ENCODE results near the gene EFNA2. TPM values are rescaled to one million over a fixed set of nuclear protein-coding genes. Genes with fewer than 3 reads are reported as not detected.
A peak's percentile ranks its signal among the peaks of the same experiment; 100 is the strongest.

EFNA2 gene
- total RNA-seq, 1 donor from 2014 or later = 1.0 TPM

DNA sequence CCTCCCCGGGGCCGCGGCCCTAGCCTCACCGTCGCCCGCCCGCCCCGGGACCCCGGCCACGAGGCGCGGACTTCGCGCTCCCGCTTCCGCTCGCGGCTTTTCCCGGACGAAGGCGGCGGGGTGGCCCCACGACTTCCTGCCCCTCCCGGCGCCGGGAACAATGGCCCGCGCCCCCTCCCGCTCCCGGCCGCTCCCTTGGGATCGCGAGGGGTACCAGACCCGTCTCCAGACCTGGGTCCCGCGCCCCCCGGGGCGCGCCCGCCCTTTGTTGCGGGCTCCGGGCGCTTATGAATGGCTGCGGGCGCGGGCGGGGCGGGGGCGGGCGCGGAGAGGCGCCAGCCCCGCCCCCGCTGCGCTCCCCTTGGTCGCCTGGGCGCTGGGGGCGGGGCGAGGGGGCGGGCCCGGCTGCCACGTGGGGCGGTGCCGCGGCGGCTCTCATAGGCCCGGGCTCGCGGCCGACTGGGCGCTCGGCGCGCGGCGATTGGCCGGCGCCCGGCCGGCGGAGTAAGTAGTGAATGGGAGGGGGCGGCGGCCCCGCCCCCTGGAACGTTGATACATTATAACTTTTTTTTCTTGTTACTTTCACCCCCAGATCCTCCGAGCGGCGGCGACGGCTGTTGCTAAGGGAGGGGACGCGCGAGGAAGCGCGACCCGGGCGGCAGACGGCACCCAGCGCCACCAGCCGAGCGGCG lies 36.2 kb upstream of the EFNA2 start:
- H3K27me3 ChIP-seq (ENCODE audit: control insufficient read depth in 3 of 3, insufficient read depth in 3 of 3, low read length in 3 of 3) = no peaks in the 10 kb centered on the region
- peaks cover 46 to 63% (median 61%) of the 10 kb centered on the region in 3 donors for H3K4me1 ChIP-seq (ENCODE audit: control insufficient read depth in 3 of 3, insufficient read depth in 3 of 3, low read length in 3 of 3)
- peak overlapping the region; percentile 74 to 90 (median 88) for H3K9ac ChIP-seq (ENCODE audit: low read depth in 1 of 3, low read length in 3 of 3)

DNA sequence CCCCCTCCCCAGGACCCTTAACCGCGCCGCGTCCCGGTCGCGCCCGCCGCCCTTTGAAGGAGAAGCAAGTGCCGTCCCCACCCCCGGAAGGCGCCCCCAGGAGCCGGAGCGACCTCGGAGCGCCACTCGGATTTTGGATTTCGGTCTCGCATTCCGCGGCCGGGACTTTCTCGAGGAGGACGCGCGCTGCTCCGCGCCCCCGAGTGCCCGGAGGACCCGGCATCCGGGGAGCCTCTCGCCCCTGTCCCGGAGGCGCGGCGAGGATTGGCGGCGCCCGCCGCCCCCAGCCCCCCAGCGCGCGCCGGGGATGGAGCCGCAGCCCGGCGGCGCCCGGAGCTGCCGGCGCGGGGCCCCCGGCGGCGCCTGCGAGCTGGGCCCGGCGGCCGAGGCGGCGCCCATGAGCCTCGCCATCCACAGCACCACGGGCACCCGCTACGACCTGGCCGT lies 35.7 kb upstream of the EFNA2 start:
- H3K36me3 ChIP-seq (ENCODE audit: control insufficient read depth in 3 of 3, insufficient read depth in 3 of 3, low read length in 3 of 3) = peaks cover 9 to 20% (median 13%) of the 10 kb centered on the region in 3 donors
- no peaks in the 10 kb centered on the region for H3K27me3 ChIP-seq (ENCODE audit: control insufficient read depth in 3 of 3, insufficient read depth in 3 of 3, low read length in 3 of 3)
- peak overlapping the region; percentile 61 to 83 (median 74) for H3K9ac ChIP-seq (ENCODE audit: low read depth in 1 of 3, low read length in 3 of 3)
- no peaks in the 10 kb centered on the region for H3K9me3 ChIP-seq (ENCODE audit: control insufficient read depth in 3 of 3, low read length in 3 of 3)
- H3K4me1 ChIP-seq (ENCODE audit: control insufficient read depth in 3 of 3, insufficient read depth in 3 of 3, low read length in 3 of 3) = peaks cover 45 to 63% (median 61%) of the 10 kb centered on the region in 3 donors
- H3K4me3 ChIP-seq (ENCODE audit: low read length in 3 of 3) = peak overlapping the region; percentile 54 to 74 (median 72)
- peak overlapping the region; percentile 100 for H3K27ac ChIP-seq (ENCODE audit: low read depth, low read length)

More for the DNA sequence above, 36.2 kb upstream of the EFNA2 start:
- Histone ChIP-seq H3K36me3 (ENCODE audit: control insufficient read depth in 3 of 3, insufficient read depth in 3 of 3, low read length in 3 of 3) (peaks cover 3 to 14% (median 7%) of the 10 kb centered on the region in 3 donors), H3K27ac (ENCODE audit: low read depth, low read length) (peak overlapping the region; percentile 100), H3K9me3 (ENCODE audit: control insufficient read depth in 3 of 3, low read length in 3 of 3) (no peaks in the 10 kb centered on the region), H3K4me3 (ENCODE audit: low read length in 3 of 3) (peak overlapping the region; percentile 54 to 74 (median 72))

DNA sequence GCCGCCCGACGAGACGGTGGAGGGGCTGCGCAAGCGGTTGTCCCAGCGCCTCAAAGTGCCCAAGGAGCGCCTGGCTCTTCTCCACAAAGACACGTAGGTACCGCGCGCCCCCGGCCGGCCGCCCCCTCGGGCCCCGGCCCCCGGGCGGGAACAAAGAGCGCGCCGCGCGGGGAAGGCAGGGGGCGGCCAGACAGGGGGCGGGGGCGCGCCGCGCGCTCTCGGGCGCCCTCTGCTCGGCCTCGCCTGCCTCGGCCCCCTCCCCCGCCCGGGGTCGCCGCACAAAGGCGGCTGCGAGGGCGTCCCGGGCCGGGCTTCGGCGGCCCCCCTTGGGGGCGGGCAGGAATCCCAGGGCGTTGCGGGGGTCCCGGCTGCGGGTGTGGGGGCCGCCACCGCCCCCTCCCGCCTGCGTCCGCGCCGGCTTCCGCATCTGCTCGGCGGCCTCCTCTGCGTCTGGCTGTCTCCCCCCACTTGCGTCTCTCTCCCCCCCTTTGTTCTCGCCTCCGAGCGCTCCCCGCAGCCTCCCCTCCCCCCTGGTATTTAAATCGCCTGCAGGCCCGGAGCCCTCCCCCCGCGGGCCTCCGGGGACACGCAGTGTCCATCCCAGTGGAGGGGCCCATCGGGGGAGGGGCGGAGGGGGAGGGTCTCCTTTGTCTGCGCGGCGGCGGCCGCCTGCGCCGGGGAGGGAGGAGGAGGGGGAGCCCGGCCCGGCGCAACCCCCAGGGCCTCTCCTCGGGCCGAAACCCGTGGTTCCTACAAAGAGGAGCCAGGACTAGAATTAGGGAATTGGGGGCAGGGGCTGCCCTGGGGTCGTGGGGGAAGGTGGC lies 35.0 kb upstream of the EFNA2 start:
- peaks cover 46 to 63% (median 61%) of the 10 kb centered on the region in 3 donors for H3K4me1 ChIP-seq (ENCODE audit: control insufficient read depth in 3 of 3, insufficient read depth in 3 of 3, low read length in 3 of 3)
- H3K27me3 ChIP-seq (ENCODE audit: control insufficient read depth in 3 of 3, insufficient read depth in 3 of 3, low read length in 3 of 3) = no peaks in the 10 kb centered on the region
- H3K9me3 ChIP-seq (ENCODE audit: control insufficient read depth in 3 of 3, low read length in 3 of 3) = no peaks in the 10 kb centered on the region
- peak overlapping the region; percentile 100 for H3K27ac ChIP-seq (ENCODE audit: low read depth, low read length)
- peaks cover 15 to 26% (median 19%) of the 10 kb centered on the region in 3 donors for H3K36me3 ChIP-seq (ENCODE audit: control insufficient read depth in 3 of 3, insufficient read depth in 3 of 3, low read length in 3 of 3)
- peak overlapping the region; percentile 69 to 74 (median 72) for H3K4me3 ChIP-seq (ENCODE audit: low read length in 3 of 3)
- H3K9ac ChIP-seq (ENCODE audit: low read depth in 1 of 3, low read length in 3 of 3) = peak overlapping the region; percentile 20 to 83 (median 69)

DNA sequence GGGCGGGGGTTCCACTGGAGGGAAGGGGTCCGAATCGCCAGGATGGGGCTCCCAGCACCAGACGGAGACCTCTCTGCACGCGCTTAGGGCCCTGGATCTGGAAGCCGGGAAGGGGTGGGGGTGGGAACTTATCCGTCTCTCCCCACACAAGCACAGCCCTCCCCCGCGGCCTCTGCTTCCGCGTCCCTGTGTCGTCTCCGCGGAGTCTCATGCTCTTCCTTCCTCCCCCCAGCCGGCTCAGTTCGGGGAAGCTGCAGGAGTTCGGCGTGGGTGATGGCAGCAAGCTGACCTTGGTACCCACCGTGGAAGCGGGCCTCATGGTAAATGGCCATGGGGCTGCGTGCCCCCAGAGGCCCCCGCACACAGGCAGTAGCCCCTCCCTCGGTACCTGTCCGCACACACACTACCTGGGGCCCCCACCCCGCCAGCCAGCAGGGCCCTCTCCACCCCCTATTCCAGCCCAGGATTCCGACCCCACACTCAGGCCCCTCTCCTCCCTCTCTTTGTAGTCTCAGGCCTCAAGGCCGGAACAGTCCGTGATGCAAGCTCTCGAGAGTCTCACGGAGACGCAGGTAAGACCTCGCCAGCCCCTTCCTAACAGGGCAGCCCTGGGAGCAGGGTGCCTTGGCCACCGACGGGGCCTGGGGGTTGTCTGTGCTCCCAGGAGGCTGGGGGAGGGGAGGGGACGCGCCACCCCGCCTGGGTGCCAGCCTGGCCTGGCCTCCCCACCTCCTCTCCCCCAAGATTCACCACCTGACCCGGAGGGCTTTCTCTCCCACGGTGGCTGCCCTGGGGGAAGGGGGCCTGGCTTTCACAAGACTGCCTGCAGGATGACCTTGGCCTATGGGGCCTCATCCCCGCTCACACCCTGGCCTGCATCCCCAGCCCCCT lies 34.1 kb upstream of the EFNA2 start:
- Histone ChIP-seq H3K27me3 (ENCODE audit: control insufficient read depth in 3 of 3, insufficient read depth in 3 of 3, low read length in 3 of 3) (no peaks in the 10 kb centered on the region), H3K9ac (ENCODE audit: low read depth in 1 of 3, low read length in 3 of 3) (peak overlapping the region; percentile 51 to 83 (median 69)), H3K4me1 (ENCODE audit: control insufficient read depth in 3 of 3, insufficient read depth in 3 of 3, low read length in 3 of 3) (peaks cover 38 to 59% (median 58%) of the 10 kb centered on the region in 3 donors), H3K36me3 (ENCODE audit: control insufficient read depth in 3 of 3, insufficient read depth in 3 of 3, low read length in 3 of 3) (peaks cover 21 to 33% (median 26%) of the 10 kb centered on the region in 3 donors), H3K27ac (ENCODE audit: low read depth, low read length) (peak overlapping the region; percentile 100), H3K9me3 (ENCODE audit: control insufficient read depth in 3 of 3, low read length in 3 of 3) (no peaks in the 10 kb centered on the region), H3K4me3 (ENCODE audit: low read length in 3 of 3) (peak overlapping the region; percentile 69 to 74 (median 72))

DNA sequence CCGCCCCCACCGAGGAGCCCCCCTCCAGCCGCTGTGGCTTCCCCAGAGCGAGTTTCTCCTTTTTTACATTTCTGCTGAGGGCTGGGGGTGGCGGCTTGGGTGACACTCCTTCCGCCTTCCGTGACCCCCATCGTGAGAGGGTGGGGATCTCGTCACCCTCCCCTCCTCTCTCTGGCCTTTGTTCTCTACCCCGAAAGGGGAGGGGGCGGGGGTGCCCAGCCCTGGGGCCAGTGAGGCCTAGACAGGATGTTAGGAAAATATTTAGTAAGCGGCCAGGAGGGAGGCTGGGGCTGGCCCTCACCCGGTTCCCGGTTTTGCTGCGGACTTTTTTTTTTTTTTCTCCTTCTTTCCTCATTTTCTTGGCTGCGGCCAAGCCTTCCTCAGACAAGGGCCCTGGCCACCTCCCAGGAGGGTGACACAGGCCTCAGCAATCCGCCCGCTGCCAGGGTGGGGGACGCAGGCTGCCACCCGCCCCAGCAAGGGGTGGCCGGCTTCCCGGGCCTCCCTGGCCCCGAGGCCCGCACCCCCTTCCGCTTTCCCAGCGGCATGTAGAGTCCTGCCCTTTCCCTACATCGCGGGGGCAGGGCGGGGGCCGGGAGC lies 33.4 kb upstream of the EFNA2 start:
- peak overlapping the region in 2 of 3 donors; percentile 69 to 71 for H3K9ac ChIP-seq (ENCODE audit: low read depth in 1 of 3, low read length in 3 of 3)
- no peaks in the 10 kb centered on the region for H3K27me3 ChIP-seq (ENCODE audit: control insufficient read depth in 3 of 3, insufficient read depth in 3 of 3, low read length in 3 of 3)
- peaks cover 38 to 59% (median 54%) of the 10 kb centered on the region in 3 donors for H3K4me1 ChIP-seq (ENCODE audit: control insufficient read depth in 3 of 3, insufficient read depth in 3 of 3, low read length in 3 of 3)
- peaks cover 27 to 39% (median 32%) of the 10 kb centered on the region in 3 donors for H3K36me3 ChIP-seq (ENCODE audit: control insufficient read depth in 3 of 3, insufficient read depth in 3 of 3, low read length in 3 of 3)
- peak overlapping the region; percentile 100 for H3K27ac ChIP-seq (ENCODE audit: low read depth, low read length)
- no peaks in the 10 kb centered on the region for H3K9me3 ChIP-seq (ENCODE audit: control insufficient read depth in 3 of 3, low read length in 3 of 3)
- peak overlapping the region in 2 of 3 donors; percentile 72 to 74 for H3K4me3 ChIP-seq (ENCODE audit: low read length in 3 of 3)

DNA sequence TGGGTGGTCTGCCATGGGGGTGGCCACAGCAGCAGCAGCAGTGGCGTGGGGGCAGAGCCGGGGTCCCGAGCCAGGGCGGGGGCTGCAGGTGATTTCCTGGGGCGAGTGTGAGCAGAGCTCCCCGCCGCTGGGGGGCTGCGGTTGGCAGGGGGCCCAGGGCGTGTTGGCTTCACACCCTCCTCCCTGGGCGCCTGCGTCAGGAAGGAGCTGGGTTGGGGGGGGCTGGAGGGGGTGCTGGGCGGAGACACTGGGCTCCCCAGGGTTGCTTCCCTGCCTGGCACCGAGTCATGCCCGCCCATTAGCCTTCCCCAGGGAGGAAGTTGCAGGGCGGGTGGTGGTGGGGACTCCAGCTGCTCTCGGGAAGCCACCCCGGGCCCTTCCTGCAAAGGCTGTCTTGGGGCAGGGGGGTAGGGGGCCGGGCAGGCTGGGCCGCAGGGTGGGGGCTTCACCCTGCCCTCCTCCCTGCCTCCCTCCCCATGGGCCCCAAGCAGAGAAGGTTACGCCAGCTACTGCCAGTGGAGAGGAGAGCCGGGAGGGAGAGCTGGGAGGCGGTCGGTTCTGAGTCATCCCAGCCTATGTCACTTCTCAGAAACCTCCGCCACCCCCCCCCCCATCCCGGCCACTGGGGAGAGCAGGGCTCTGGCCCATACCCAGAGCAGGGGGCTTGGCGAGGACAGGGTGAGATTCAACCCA lies 32.7 kb upstream of the EFNA2 start:
- Histone ChIP-seq H3K9ac (ENCODE audit: low read depth in 1 of 3, low read length in 3 of 3) (peak overlapping the region; percentile 54 to 80 (median 71)), H3K4me1 (ENCODE audit: control insufficient read depth in 3 of 3, insufficient read depth in 3 of 3, low read length in 3 of 3) (peaks cover 36 to 58% (median 52%) of the 10 kb centered on the region in 3 donors), H3K27ac (ENCODE audit: low read depth, low read length) (peak overlapping the region; percentile 100), H3K27me3 (ENCODE audit: control insufficient read depth in 3 of 3, insufficient read depth in 3 of 3, low read length in 3 of 3) (no peaks in the 10 kb centered on the region), H3K9me3 (ENCODE audit: control insufficient read depth in 3 of 3, low read length in 3 of 3) (no peaks in the 10 kb centered on the region), H3K4me3 (ENCODE audit: low read length in 3 of 3) (peak overlapping the region; percentile 46 to 74 (median 64)), H3K36me3 (ENCODE audit: control insufficient read depth in 3 of 3, insufficient read depth in 3 of 3, low read length in 3 of 3) (peaks cover 28 to 44% (median 32%) of the 10 kb centered on the region in 3 donors)

DNA sequence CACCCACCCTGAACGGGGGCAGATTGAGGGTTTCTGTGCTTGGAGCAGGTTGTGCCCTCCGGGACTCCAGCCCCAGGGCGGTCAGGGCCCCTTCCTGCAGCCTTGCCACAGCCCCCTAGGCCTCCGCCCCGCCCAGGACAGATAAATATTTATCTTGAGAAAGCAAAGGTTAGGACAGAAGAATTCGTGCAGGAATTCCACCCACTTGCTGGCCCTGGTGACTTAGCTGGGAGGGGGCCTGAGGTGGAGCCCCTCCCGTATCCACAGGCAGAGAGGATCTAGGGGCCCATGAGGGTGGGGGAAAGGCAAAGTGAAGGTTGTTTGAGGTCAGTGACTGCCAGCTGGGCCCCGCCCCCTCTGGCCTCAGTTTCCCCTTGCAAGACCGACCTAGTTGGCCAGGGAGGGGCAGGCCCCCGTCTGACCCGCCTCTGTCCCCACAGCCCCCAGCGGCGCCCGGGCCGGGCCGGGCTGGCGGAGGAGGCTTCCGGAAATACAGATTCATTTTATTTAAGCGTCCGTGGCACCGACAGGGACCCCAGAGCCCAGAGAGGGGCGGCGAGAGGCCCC lies 32.1 kb upstream of the EFNA2 start:
- H3K4me3 ChIP-seq (ENCODE audit: low read length in 3 of 3) = peak overlapping the region; percentile 33 to 64 (median 46)
- H3K36me3 ChIP-seq (ENCODE audit: control insufficient read depth in 3 of 3, insufficient read depth in 3 of 3, low read length in 3 of 3) = peaks cover 28 to 44% (median 32%) of the 10 kb centered on the region in 3 donors
- no peaks in the 10 kb centered on the region for H3K9me3 ChIP-seq (ENCODE audit: control insufficient read depth in 3 of 3, low read length in 3 of 3)
- H3K4me1 ChIP-seq (ENCODE audit: control insufficient read depth in 3 of 3, insufficient read depth in 3 of 3, low read length in 3 of 3) = peaks cover 37 to 55% (median 54%) of the 10 kb centered on the region in 3 donors
- H3K27me3 ChIP-seq (ENCODE audit: control insufficient read depth in 3 of 3, insufficient read depth in 3 of 3, low read length in 3 of 3) = no peaks in the 10 kb centered on the region
- H3K27ac ChIP-seq (ENCODE audit: low read depth, low read length) = peak overlapping the region; percentile 100
- peak overlapping the region; percentile 54 to 80 (median 69) for H3K9ac ChIP-seq (ENCODE audit: low read depth in 1 of 3, low read length in 3 of 3)

DNA sequence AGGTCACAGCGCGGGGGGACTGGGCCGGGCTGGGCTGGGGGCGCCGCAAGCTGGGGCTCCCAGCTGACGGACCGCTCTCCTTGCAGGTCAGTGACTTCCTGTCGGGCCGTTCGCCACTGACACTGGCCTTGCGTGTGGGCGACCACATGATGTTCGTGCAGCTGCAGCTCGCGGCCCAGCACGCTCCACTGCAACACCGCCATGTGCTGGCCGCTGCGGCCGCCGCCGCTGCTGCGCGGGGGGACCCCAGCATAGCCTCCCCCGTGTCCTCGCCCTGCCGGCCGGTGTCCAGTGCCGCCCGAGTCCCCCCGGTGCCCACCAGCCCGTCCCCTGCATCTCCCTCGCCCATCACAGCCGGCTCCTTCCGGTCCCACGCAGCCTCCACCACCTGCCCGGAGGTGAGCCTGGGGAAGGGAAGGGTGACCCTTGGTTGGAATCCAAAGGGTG lies 31.6 kb upstream of the EFNA2 start:
- H3K36me3 ChIP-seq (ENCODE audit: control insufficient read depth in 3 of 3, insufficient read depth in 3 of 3, low read length in 3 of 3) = peaks cover 28 to 44% (median 32%) of the 10 kb centered on the region in 3 donors
- H3K9me3 ChIP-seq (ENCODE audit: control insufficient read depth in 3 of 3, low read length in 3 of 3) = no peaks in the 10 kb centered on the region
- peak overlapping the region in 2 of 3 donors; percentile 62 to 80 for H3K9ac ChIP-seq (ENCODE audit: low read depth in 1 of 3, low read length in 3 of 3)
- H3K27me3 ChIP-seq (ENCODE audit: control insufficient read depth in 3 of 3, insufficient read depth in 3 of 3, low read length in 3 of 3) = no peaks in the 10 kb centered on the region
- H3K4me3 ChIP-seq (ENCODE audit: low read length in 3 of 3) = peak overlapping the region in 1 of 3 donors; percentile 22
- H3K27ac ChIP-seq (ENCODE audit: low read depth, low read length) = peak overlapping the region; percentile 100
- peaks cover 41 to 55% (median 54%) of the 10 kb centered on the region in 3 donors for H3K4me1 ChIP-seq (ENCODE audit: control insufficient read depth in 3 of 3, insufficient read depth in 3 of 3, low read length in 3 of 3)
